ENCODE data around the gene RPS6KA2. TPM values are rescaled to one million over a fixed set of nuclear protein-coding genes. Genes with fewer than 3 reads are reported as not detected.

Gene RPS6KA2
- total RNA-seq, 4 donors from 2014 or later = 55.4 to 119 (median 76.4) TPM

GRCh38 chr6:166436195-166437139 lies 190.6 kb downstream of the RPS6KA2 start:
- H3K4me1 ChIP-seq = no peaks in the 10 kb centered on the region
- no peak for TF ChIP-seq EP300 (IDR thresholded peaks at IDR 0.05)
- TF ChIP-seq POLR2AphosphoS5 (IDR thresholded peaks at IDR 0.05) = no peak
- TF ChIP-seq POLR2A (IDR thresholded peaks at IDR 0.05) = no peak
- TF ChIP-seq, protein P1, sequence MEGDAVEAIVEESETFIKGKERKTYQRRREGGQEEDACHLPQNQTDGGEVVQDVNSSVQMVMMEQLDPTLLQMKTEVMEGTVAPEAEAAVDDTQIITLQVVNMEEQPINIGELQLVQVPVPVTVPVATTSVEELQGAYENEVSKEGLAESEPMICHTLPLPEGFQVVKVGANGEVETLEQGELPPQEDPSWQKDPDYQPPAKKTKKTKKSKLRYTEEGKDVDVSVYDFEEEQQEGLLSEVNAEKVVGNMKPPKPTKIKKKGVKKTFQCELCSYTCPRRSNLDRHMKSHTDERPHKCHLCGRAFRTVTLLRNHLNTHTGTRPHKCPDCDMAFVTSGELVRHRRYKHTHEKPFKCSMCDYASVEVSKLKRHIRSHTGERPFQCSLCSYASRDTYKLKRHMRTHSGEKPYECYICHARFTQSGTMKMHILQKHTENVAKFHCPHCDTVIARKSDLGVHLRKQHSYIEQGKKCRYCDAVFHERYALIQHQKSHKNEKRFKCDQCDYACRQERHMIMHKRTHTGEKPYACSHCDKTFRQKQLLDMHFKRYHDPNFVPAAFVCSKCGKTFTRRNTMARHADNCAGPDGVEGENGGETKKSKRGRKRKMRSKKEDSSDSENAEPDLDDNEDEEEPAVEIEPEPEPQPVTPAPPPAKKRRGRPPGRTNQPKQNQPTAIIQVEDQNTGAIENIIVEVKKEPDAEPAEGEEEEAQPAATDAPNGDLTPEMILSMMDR (IDR thresholded peaks at IDR 0.05) = no peak
- no peak overlapping the region for H3K27ac ChIP-seq
- WGBS, 2 donors (ENCODE audit: low coverage in 1 of 2) = 65% methylated on average over 15 of the region's 24 CpGs; no CpG with 5 or more reads in 1 of the 2 donors
- H3K27me3 ChIP-seq = no peaks in the 10 kb centered on the region
- H3K4me3 ChIP-seq = no peak overlapping the region
- peaks cover 0 to 75% of the 10 kb centered on the region in 2 donors for H3K36me3 ChIP-seq
- no peaks in the 10 kb centered on the region for H3K9me3 ChIP-seq
- no peak for ATAC-seq

GRCh38 chr6:166435574-166435973 lies 191.5 kb downstream of the RPS6KA2 start:
- Histone ChIP-seq H3K4me1 (no peaks in the 10 kb centered on the region), H3K9me3 (no peaks in the 10 kb centered on the region), H3K27ac (no peak overlapping the region), H3K4me3 (no peak overlapping the region), H3K36me3 (peaks cover 0 to 75% of the 10 kb centered on the region in 2 donors), H3K27me3 (no peaks in the 10 kb centered on the region)
- peak; percentile 32 for ATAC-seq
- WGBS, 2 donors (ENCODE audit: low coverage in 1 of 2) = 43 to 71% methylated on average over 3 to 6 of the region's 10 CpGs
- TF ChIP-seq, protein P1 (IDR thresholded peaks at IDR 0.05) = no peak
- TF ChIP-seq EP300 (IDR thresholded peaks at IDR 0.05) = no peak
- TF ChIP-seq POLR2AphosphoS5 (IDR thresholded peaks at IDR 0.05) = no peak
- TF ChIP-seq POLR2A (IDR thresholded peaks at IDR 0.05) = no peak

GRCh38 chr6:166434336-166434735 lies 192.7 kb downstream of the RPS6KA2 start:
- Histone ChIP-seq H3K27me3 (no peaks in the 10 kb centered on the region), H3K4me1 (no peaks in the 10 kb centered on the region), H3K27ac (no peak overlapping the region), H3K9me3 (no peaks in the 10 kb centered on the region), H3K4me3 (no peak overlapping the region), H3K36me3 (peaks cover 0 to 78% of the 10 kb centered on the region in 2 donors)
- no peak for ATAC-seq
- TF ChIP-seq EP300 (IDR thresholded peaks at IDR 0.05) = no peak
- no peak for TF ChIP-seq POLR2A (IDR thresholded peaks at IDR 0.05)
- TF ChIP-seq, protein P1 (IDR thresholded peaks at IDR 0.05) = no peak
- no peak for TF ChIP-seq POLR2AphosphoS5 (IDR thresholded peaks at IDR 0.05)
- 60 to 89% methylated on average over 1 to 4 of the region's 5 CpGs for WGBS, 2 donors (ENCODE audit: low coverage in 1 of 2)

- peaks cover 0 to 76% of the 10 kb centered on the region in 2 donors for H3K36me3 ChIP-seq
- no peaks in the 10 kb centered on the region for H3K4me1 ChIP-seq
- no peak for ATAC-seq
- WGBS, 2 donors (ENCODE audit: low coverage in 1 of 2) = 91 to 96% methylated on average over 7 to 9 of the region's 10 CpGs
- no peak overlapping the region for H3K4me3 ChIP-seq
- no peak overlapping the region for H3K27ac ChIP-seq
- no peaks in the 10 kb centered on the region for H3K9me3 ChIP-seq
- TF ChIP-seq EP300 (IDR thresholded peaks at IDR 0.05) = no peak
- TF ChIP-seq POLR2A (IDR thresholded peaks at IDR 0.05) = no peak
- TF ChIP-seq, protein P1 (IDR thresholded peaks at IDR 0.05) = no peak
- no peak for TF ChIP-seq POLR2AphosphoS5 (IDR thresholded peaks at IDR 0.05)
- H3K27me3 ChIP-seq = no peaks in the 10 kb centered on the region
Measured at GRCh38 chr6:166433096-166433495, 194.0 kb downstream of the RPS6KA2 start.

Measured in gastroesophageal sphincter (tissue), 4 donors.